Neural progenitor cell (in vitro differentiated cells): ENCODE results near the gene BRD8. TPM values are rescaled to one million over a fixed set of nuclear protein-coding genes. Genes with fewer than 3 reads are reported as not detected.

ENCODE experiments used
- DNase-seq: peaks from one replicate; pipeline ENCODE4 v3.0.0-alpha.2; 2016; ENCODE audit warnings: low spot score
- H2AFZ ChIP-seq: fragments of 200-600 bp; sonication (generic); replicated peaks from 2 replicates; pipeline ENCODE4 v1.6.1; 2016; ENCODE audit warnings: antibody characterized with exemption
- H3F3A ChIP-seq: fragments of 200-600 bp; sonication (generic); 2 replicates; pipeline ENCODE4 v1.6.1; 2016; ENCODE audit warnings: antibody characterized with exemption, low read depth
- H3K27ac ChIP-seq: fragments of 200-600 bp; sonication (generic); 2 replicates; pipeline ENCODE4 v1.5.1; 2016; ENCODE audit warnings: mild to moderate bottlenecking
- H3K27me3 ChIP-seq: fragments of 200-600 bp; sonication (generic); 2 replicates; pipeline ENCODE4 v1.6.1; 2016; ENCODE audit warnings: mild to moderate bottlenecking, moderate library complexity
- H3K36me3 ChIP-seq: fragments of 200-600 bp; sonication (generic); 2 replicates; pipeline ENCODE4 v1.5.1; 2016
- H3K4me1 ChIP-seq: fragments of 200-600 bp; sonication (generic); 2 replicates; pipeline ENCODE4 v1.6.1; 2016; ENCODE audit warnings: mixed run types
- H3K4me2 ChIP-seq: fragments of 200-600 bp; sonication (generic); 2 replicates; pipeline ENCODE4 v1.6.1; 2016
- H3K4me3 ChIP-seq: fragments of 200-600 bp; sonication (generic); 2 replicates; pipeline ENCODE4 v1.5.1; 2016
- H3K79me2 ChIP-seq: fragments of 200-600 bp; sonication (generic); 2 replicates; pipeline ENCODE4 v1.6.1; 2016; ENCODE audit warnings: low read depth
- H3K9ac ChIP-seq: fragments of 200-600 bp; sonication (generic); 2 replicates; pipeline ENCODE4 v1.6.1; 2016
- H3K9me3 ChIP-seq: fragments of 200-600 bp; sonication (generic); 2 replicates; pipeline ENCODE4 v1.5.1; 2016; ENCODE audit warnings: low read depth
- H4K20me1 ChIP-seq: fragments of 200-600 bp; sonication (generic); 2 replicates; pipeline ENCODE4 v1.6.1; 2016; ENCODE audit warnings: low read depth
- H3K27ac Mint-ChIP-seq: 3 replicates; pipeline ENCODE4 v1.8.0; 2021; ENCODE audit warnings: mixed read lengths
- H3K27me3 Mint-ChIP-seq: 2 replicates; pipeline ENCODE4 v1.8.0; 2022; ENCODE audit warnings: low read depth, mild to moderate bottlenecking, inconsistent platforms, moderate library complexity, mixed read lengths; ENCODE audit not compliant: insufficient read depth
- H3K36me3 Mint-ChIP-seq: 3 replicates; pipeline ENCODE4 v1.8.0; 2021; ENCODE audit warnings: mixed read lengths
- H3K4me1 Mint-ChIP-seq: 3 replicates; pipeline ENCODE4 v1.8.0; 2021; ENCODE audit warnings: mixed read lengths
- H3K4me3 Mint-ChIP-seq: 3 replicates; pipeline ENCODE4 v1.8.0; 2021; ENCODE audit warnings: mild to moderate bottlenecking, moderate library complexity, mixed read lengths
- H3K9me3 Mint-ChIP-seq: 3 replicates; pipeline ENCODE4 v1.8.0; 2020; ENCODE audit warnings: mixed read lengths
- CTCF ChIP-seq: fragments of 200-600 bp; sonication (generic); IDR thresholded peaks from 2 replicates; pipeline ENCODE4 v1.5.1; 2017; ENCODE audit warnings: antibody characterized with exemption, mild to moderate bottlenecking
- EZH2 ChIP-seq: fragments of 200-600 bp; sonication (generic); IDR thresholded peaks from 2 replicates; pipeline ENCODE4 v1.6.1; 2017; ENCODE audit warnings: antibody characterized with exemption, mild to moderate bottlenecking, moderate library complexity
- EZH2phosphoT487 ChIP-seq: fragments of 200-600 bp; sonication (generic); IDR thresholded peaks from 2 replicates; pipeline ENCODE4 v1.6.1; 2017; ENCODE audit warnings: antibody characterized with exemption
- total RNA-seq: library from RNA; depleted of rRNA; stranded (reverse); fragments of >200 nt; gene quantifications from 2 replicates; pipeline ENCODE4 v1.2.3, GENCODE V29; 2015; ENCODE audit warnings: low replicate concordance

Gene BRD8
- total RNA-seq, 1 donor from 2014 or later: 150 TPM

GRCh38 chr5:138188626-138189025 lies 10.2 kb upstream of the BRD8 start:
- Mint-ChIP-seq H3K4me3 (no peak overlapping the region), H3K36me3 (peaks cover 38% of the 10 kb centered on the region), H3K27ac (no peak overlapping the region), H3K27me3 (no peaks in the 10 kb centered on the region), H3K4me1 (no peaks in the 10 kb centered on the region), H3K9me3 (no peaks in the 10 kb centered on the region)
- no peak for DNase-seq
- no peak overlapping the region for H3K27ac ChIP-seq
- no peak for TF ChIP-seq CTCF
- no peak for TF ChIP-seq EZH2
- TF ChIP-seq EZH2phosphoT487: no peak
- H3K27me3 ChIP-seq: no peaks in the 10 kb centered on the region
- H3K36me3 ChIP-seq: peaks cover 16% of the 10 kb centered on the region
- H2AFZ ChIP-seq: no peak overlapping the region
- no peak overlapping the region for H3K9ac ChIP-seq
- no peaks in the 10 kb centered on the region for H3K9me3 ChIP-seq
- no peaks in the 10 kb centered on the region for H3K4me1 ChIP-seq
- H3K79me2 ChIP-seq: no peaks in the 10 kb centered on the region
- H3K4me2 ChIP-seq: no peak overlapping the region
- no peak overlapping the region for H3K4me3 ChIP-seq
- peaks cover 4% of the 10 kb centered on the region for H4K20me1 ChIP-seq
- H3F3A ChIP-seq: peaks cover 56% of the 10 kb centered on the region

- no peak overlapping the region for H2AFZ ChIP-seq
- Mint-ChIP-seq H3K36me3 (peaks cover 45% of the 10 kb centered on the region), H3K4me1 (no peaks in the 10 kb centered on the region)
These were observed 7.6 kb upstream of the BRD8 start for GRCh38 chr5:138186002-138186447.

GRCh38 chr5:138182808-138183207 lies 4.4 kb upstream of the BRD8 start:
- H3K4me3 ChIP-seq: no peak overlapping the region
- H3K27ac Mint-ChIP-seq: no peak overlapping the region
- no peak overlapping the region for H3K4me2 ChIP-seq
- no peaks in the 10 kb centered on the region for H3K9me3 Mint-ChIP-seq
- H3K36me3 ChIP-seq: peaks cover 23% of the 10 kb centered on the region
- peaks cover 42% of the 10 kb centered on the region for H3K36me3 Mint-ChIP-seq
- peaks cover 7% of the 10 kb centered on the region for H3K4me1 Mint-ChIP-seq
- no peak overlapping the region for H3K27ac ChIP-seq
- no peak for DNase-seq
- H3K79me2 ChIP-seq: peaks cover 31% of the 10 kb centered on the region
- no peaks in the 10 kb centered on the region for H3K27me3 ChIP-seq
- peaks cover 9% of the 10 kb centered on the region for H3K4me1 ChIP-seq
- no peak overlapping the region for H3K9ac ChIP-seq
- TF ChIP-seq CTCF (no peak), EZH2 (no peak), EZH2phosphoT487 (no peak)
- no peaks in the 10 kb centered on the region for H3K27me3 Mint-ChIP-seq
- H4K20me1 ChIP-seq: peaks cover 14% of the 10 kb centered on the region
- H3K9me3 ChIP-seq: no peaks in the 10 kb centered on the region
- no peak overlapping the region for H3K4me3 Mint-ChIP-seq
- H3F3A ChIP-seq: peaks cover 30% of the 10 kb centered on the region
- H2AFZ ChIP-seq: no peak overlapping the region

More at GRCh38 chr5:138186002-138186447, 7.6 kb upstream of the BRD8 start:
- H3K4me3 ChIP-seq: no peak overlapping the region
- Mint-ChIP-seq H3K27ac (no peak overlapping the region), H3K27me3 (no peaks in the 10 kb centered on the region), H3K4me3 (no peak overlapping the region), H3K9me3 (no peaks in the 10 kb centered on the region)
- peaks cover 6% of the 10 kb centered on the region for H3K79me2 ChIP-seq
- no peak overlapping the region for H3K4me2 ChIP-seq
- H3K9me3 ChIP-seq: no peaks in the 10 kb centered on the region
- H3K9ac ChIP-seq: no peak overlapping the region
- no peaks in the 10 kb centered on the region for H3K4me1 ChIP-seq
- no peak for DNase-seq
- H3F3A ChIP-seq: peaks cover 56% of the 10 kb centered on the region
- no peak overlapping the region for H3K27ac ChIP-seq
- peaks cover 24% of the 10 kb centered on the region for H3K36me3 ChIP-seq
- H4K20me1 ChIP-seq: peaks cover 7% of the 10 kb centered on the region
- no peaks in the 10 kb centered on the region for H3K27me3 ChIP-seq
- TF ChIP-seq EZH2phosphoT487: no peak
- no peak for TF ChIP-seq CTCF
- TF ChIP-seq EZH2: no peak
